IMR-90 (cell line): ENCODE results near the gene SPEF2. TPM values are rescaled to one million over a fixed set of nuclear protein-coding genes. Genes with fewer than 3 reads are reported as not detected.

Experiments
- ATAC-seq: fragments of 200-7000 bp; cut with Tn5 transposase; 2 replicates; pipeline ENCODE4 v1.9.1; 2020; ENCODE audit warnings: low read depth, mild to moderate bottlenecking, moderate library complexity
- BruUV-seq: library from RNA; stranded (reverse); fragments of 400-500 nt; replicated peaks from 2 replicates; lab custom pipeline; 2021; lab: Mats Ljungman, UMichigan
- CTCF ChIA-PET: fragments of 300-600 bp; formaldehyde crosslinking; extraction: SDS; loops from one replicate; lab custom pipeline; 2021; ENCODE audit warnings: antibody characterized with exemption; lab: Yijun Ruan, JAX
- POLR2A ChIA-PET: fragments of 300-600 bp; sonication (Branson Sonifier 250); formaldehyde crosslinking; loops from one replicate; lab custom pipeline; 2022; ENCODE audit warnings: antibody characterized with exemption; ENCODE audit not compliant: unreplicated experiment; lab: Charles Lee
- DNase-seq: peaks from one replicate; pipeline ENCODE4 v3.0.0; 2013
- H2AFZ ChIP-seq: replicated peaks from 2 replicates; pipeline ENCODE3; 2013; ENCODE audit warnings: low read length, mild to moderate bottlenecking; ENCODE audit not compliant: poor library complexity
- H2AK5ac ChIP-seq: 2 replicates; pipeline ENCODE4 v1.6.1; 2013; ENCODE audit warnings: low read depth, low read length, inconsistent platforms
- H2AK9ac ChIP-seq: replicated peaks from 2 replicates; pipeline ENCODE3; 2013; ENCODE audit warnings: mild to moderate bottlenecking, low read depth, low read length, moderate library complexity; ENCODE audit not compliant: poor library complexity
- H2BK120ac ChIP-seq: 2 replicates; pipeline ENCODE4 v1.6.1; 2013; ENCODE audit warnings: low read depth, low read length, inconsistent platforms
- H2BK15ac ChIP-seq: 3 replicates; pipeline ENCODE4 v1.6.1; 2013; ENCODE audit warnings: low read depth, low read length, inconsistent platforms
- H2BK20ac ChIP-seq: 2 replicates; pipeline ENCODE4 v1.6.1; 2013; ENCODE audit warnings: low read depth, mild to moderate bottlenecking, inconsistent platforms, low read length, moderate library complexity
- H2BK5ac ChIP-seq: 2 replicates; pipeline ENCODE4 v1.6.1; 2013; ENCODE audit warnings: mild to moderate bottlenecking, low read depth, low read length, inconsistent platforms; ENCODE audit not compliant: poor library complexity, severe bottlenecking
- H3K14ac ChIP-seq: replicated peaks from 2 replicates; pipeline ENCODE4 v1.6.1; 2013; ENCODE audit warnings: low read depth, low read length, inconsistent platforms
- H3K18ac ChIP-seq: 2 replicates; pipeline ENCODE4 v1.6.1; 2013; ENCODE audit warnings: low read depth, low read length, control low read depth
- H3K23ac ChIP-seq: 2 replicates; pipeline ENCODE4 v1.6.1; 2013; ENCODE audit warnings: low read depth, low read length, inconsistent platforms
- H3K27ac ChIP-seq: 2 replicates; pipeline ENCODE4 v1.5.1; 2013; ENCODE audit warnings: mild to moderate bottlenecking, control low read depth, low read length; ENCODE audit not compliant: insufficient read depth
- H3K27me3 ChIP-seq: 2 replicates; pipeline ENCODE4 v1.6.1; 2013; ENCODE audit warnings: low read length; ENCODE audit not compliant: control insufficient read depth, insufficient read depth
- H3K36me3 ChIP-seq: 2 replicates; pipeline ENCODE4 v1.6.1; 2013; ENCODE audit warnings: low read length, mixed read lengths; ENCODE audit not compliant: control insufficient read depth, insufficient read depth
- H3K4ac ChIP-seq: 2 replicates; pipeline ENCODE4 v1.6.1; 2013; ENCODE audit warnings: low read depth, low read length, inconsistent platforms
- H3K4me1 ChIP-seq: 2 replicates; pipeline ENCODE4 v1.6.1; 2013; ENCODE audit warnings: low read length, mixed read lengths; ENCODE audit not compliant: control insufficient read depth, insufficient read depth
- H3K4me2 ChIP-seq: 2 replicates; pipeline ENCODE4 v1.6.1; 2013; ENCODE audit warnings: low read depth, mild to moderate bottlenecking, control low read depth, low read length, moderate library complexity
- H3K4me3 ChIP-seq: 2 replicates; pipeline ENCODE4 v1.5.1; 2013; ENCODE audit warnings: low read depth, mild to moderate bottlenecking, control low read depth, low read length, moderate library complexity; ENCODE audit not compliant: insufficient read depth
- H3K56ac ChIP-seq: 2 replicates; pipeline ENCODE4 v1.6.1; 2013; ENCODE audit warnings: low read length, inconsistent platforms; ENCODE audit not compliant: insufficient read depth; ENCODE audit errors: extremely low read depth
- H3K79me1 ChIP-seq, 2 experiments: 2 replicates each; pipeline ENCODE4 v1.6.1; 2013; ENCODE audit warnings: low read length in 2 of 2, inconsistent platforms in 1 of 2, low read depth in 1 of 2
- H3K9ac ChIP-seq: 2 replicates; pipeline ENCODE4 v1.6.1; 2013; ENCODE audit warnings: low read depth, low read length, control low read depth
- H3K9me1 ChIP-seq: 2 replicates; pipeline ENCODE4 v1.6.1; 2013; ENCODE audit warnings: low read length, inconsistent platforms; ENCODE audit not compliant: insufficient read depth
- H3K9me3 ChIP-seq: 2 replicates; pipeline ENCODE4 v1.6.1; 2013; ENCODE audit warnings: low read length; ENCODE audit not compliant: control insufficient read depth, insufficient read depth
- H4K20me1 ChIP-seq: 2 replicates; pipeline ENCODE4 v1.6.1; 2013; ENCODE audit warnings: low read length, inconsistent platforms; ENCODE audit not compliant: insufficient read depth
- H4K5ac ChIP-seq: 2 replicates; pipeline ENCODE4 v1.6.1; 2013; ENCODE audit warnings: mild to moderate bottlenecking, low read depth, low read length, control low read depth
- H4K8ac ChIP-seq, 2 experiments: 2 replicates each; pipeline ENCODE4 v1.6.1; 2013; ENCODE audit warnings: low read depth in 2 of 2, low read length in 2 of 2, control low read depth in 1 of 2, inconsistent platforms in 1 of 2
- H4K91ac ChIP-seq: 2 replicates; pipeline ENCODE4 v1.6.1; 2013; ENCODE audit warnings: low read depth, low read length, inconsistent platforms; ENCODE audit not compliant: insufficient read depth
- BHLHE40 ChIP-seq: fragments of 150-350 bp; IDR thresholded peaks from 2 replicates; pipeline ENCODE4 v1.6.1; 2016; ENCODE audit warnings: mild to moderate bottlenecking, low read depth, low read length
- CHD1 ChIP-seq: IDR thresholded peaks from 2 replicates; pipeline ENCODE4 v1.6.1; 2012; ENCODE audit warnings: low read depth, low read length, improper control_type of control experiment
- ELK1 ChIP-seq: fragments of 150-350 bp; IDR thresholded peaks from 2 replicates; pipeline ENCODE4 v1.6.1; 2016; ENCODE audit warnings: low read depth, mild to moderate bottlenecking, low read length, moderate library complexity, borderline replicate concordance
- FOS ChIP-seq: fragments of 150-350 bp; IDR thresholded peaks from 2 replicates; pipeline ENCODE4 v1.6.1; 2016; ENCODE audit warnings: low read depth, low read length
- MAFK ChIP-seq: IDR thresholded peaks from 2 replicates; pipeline ENCODE4 v1.6.1; 2012; ENCODE audit warnings: low read depth, low read length, improper control_type of control experiment
- MAZ ChIP-seq: IDR thresholded peaks from 2 replicates; pipeline ENCODE4 v1.6.1; 2012; ENCODE audit warnings: low read depth, mild to moderate bottlenecking, low read length, improper control_type of control experiment, moderate library complexity, borderline replicate concordance
- MXI1 ChIP-seq: IDR thresholded peaks from 2 replicates; pipeline ENCODE4 v1.6.1; 2012; ENCODE audit warnings: low read depth, mild to moderate bottlenecking, low read length, moderate library complexity, borderline replicate concordance
- NFE2L2 ChIP-seq: fragments of 150-350 bp; IDR thresholded peaks from 2 replicates; pipeline ENCODE4 v1.6.1; 2016; ENCODE audit warnings: low read depth, mild to moderate bottlenecking, low read length
- POLR2A ChIP-seq: IDR thresholded peaks from 2 replicates; pipeline ENCODE4 v1.6.1; 2012; ENCODE audit warnings: mild to moderate bottlenecking, low read depth, low read length
- RCOR1 ChIP-seq: IDR thresholded peaks from 2 replicates; pipeline ENCODE4 v1.6.1; 2012; ENCODE audit warnings: mild to moderate bottlenecking, low read length, improper control_type of control experiment; ENCODE audit not compliant: insufficient replicate concordance
- RFX5 ChIP-seq: IDR thresholded peaks from 2 replicates; pipeline ENCODE4 v1.8.0; 2012; ENCODE audit warnings: low read depth, mild to moderate bottlenecking, low read length, moderate library complexity
- SMC3 ChIP-seq: fragments of 150-350 bp; IDR thresholded peaks from 2 replicates; pipeline ENCODE4 v1.6.1; 2016; ENCODE audit warnings: low read depth, mild to moderate bottlenecking, antibody characterized with exemption, low read length, moderate library complexity
- WGBS, 2 experiments: methylation state at CpG; one replicate each; pipeline versions ENCODE4 v1.1.5 to v1.1.7; 2013; ENCODE audit warnings: missing lambda C conversion rate in 2 of 2; ENCODE audit not compliant: insufficient read length in 1 of 2; ENCODE audit errors: extremely low coverage in 2 of 2; 5-methylcytosine and 5-hydroxymethylcytosine counted together
- dilution Hi-C: fragments of 300-500 bp; cut with HindIII; formaldehyde crosslinking; loops from one replicate; pipeline ENCODE4 v1.14.3; 2018; ENCODE audit warnings: low sequenced_read_pairs; ENCODE audit not compliant: unreplicated experiment
- in situ Hi-C: fragments of 300-500 bp; cut with MboI; formaldehyde crosslinking; loops from 3 replicates; pipeline ENCODE4 v1.14.3; 2019; ENCODE audit warnings: low sequenced_read_pairs, inconsistent platforms, mixed read lengths
- intact Hi-C: fragments of 100-400 bp; cut with micrococcal nuclease; formaldehyde crosslinking; loops from 2 replicates; pipeline ENCODE4 v1.10.0; 2022
- polyA plus RNA-seq, 3 experiments: library from polyadenylated mRNA; depleted of rRNA; stranded (reverse); fragments of >200 nt; gene quantifications; 2 replicates each; pipeline ENCODE4 v1.2.3, GENCODE V29; 2012; ENCODE audit warnings: low replicate concordance in 1 of 3
- total RNA-seq: library from RNA; depleted of rRNA; stranded (reverse); fragments of >200 nt; gene quantifications from 2 replicates; pipeline ENCODE4 v1.2.3, GENCODE V29; 2012
- TF ChIP-seq, protein P1 (sequence below): conservative IDR thresholded peaks from 2 replicates; pipeline ENCODE4 v1.5.1; 2012; ENCODE audit warnings: mild to moderate bottlenecking, low read depth, low read length, improper control_type of control experiment
- TF ChIP-seq, protein P2 (sequence below): fragments of 150-350 bp; IDR thresholded peaks from 2 replicates; pipeline ENCODE4 v1.6.1; 2017; ENCODE audit warnings: mild to moderate bottlenecking, antibody characterized with exemption, low read length, low read depth

SPEF2 gene
- total and polyA plus RNA-seq, 2 of the 4 experiments (the other 2 are of a cell fraction): 1.7 to 2.3 TPM

GRCh38 chr5:35707659-35708058 is 90.0 kb downstream of the SPEF2 start:
- H3K9me3 ChIP-seq: no peaks in the 10 kb centered on the region
- no peaks in the 10 kb centered on the region for H3K36me3 ChIP-seq
- H2BK5ac ChIP-seq: no peak overlapping the region
- no peaks in the 10 kb centered on the region for H3K9me1 ChIP-seq
- no peak overlapping the region for H3K4ac ChIP-seq
- no peak overlapping the region for H2BK20ac ChIP-seq
- H4K20me1 ChIP-seq: no peaks in the 10 kb centered on the region
- intact Hi-C loops (no loop called here), dilution Hi-C loops (no loop called here), in situ Hi-C loops (no loop called here)
- no peak overlapping the region for H3K4me2 ChIP-seq
- no peak for ATAC-seq
- no peak overlapping the region for H3K56ac ChIP-seq
- POLR2A ChIA-PET: no interaction called here
- H3K79me1 ChIP-seq: no peaks in the 10 kb centered on the region
- H3K27ac ChIP-seq: no peak overlapping the region
- H3K9ac ChIP-seq: no peak overlapping the region
- TF ChIP-seq POLR2A (no peak), MXI1 (no peak), ELK1 (no peak), SMC3 (no peak), CHD1 (no peak), BHLHE40 (no peak), RFX5 (no peak), MAFK (no peak), MAZ (no peak), FOS (no peak), RCOR1 (no peak), NFE2L2 (no peak)
- TF ChIP-seq, protein P1, sequence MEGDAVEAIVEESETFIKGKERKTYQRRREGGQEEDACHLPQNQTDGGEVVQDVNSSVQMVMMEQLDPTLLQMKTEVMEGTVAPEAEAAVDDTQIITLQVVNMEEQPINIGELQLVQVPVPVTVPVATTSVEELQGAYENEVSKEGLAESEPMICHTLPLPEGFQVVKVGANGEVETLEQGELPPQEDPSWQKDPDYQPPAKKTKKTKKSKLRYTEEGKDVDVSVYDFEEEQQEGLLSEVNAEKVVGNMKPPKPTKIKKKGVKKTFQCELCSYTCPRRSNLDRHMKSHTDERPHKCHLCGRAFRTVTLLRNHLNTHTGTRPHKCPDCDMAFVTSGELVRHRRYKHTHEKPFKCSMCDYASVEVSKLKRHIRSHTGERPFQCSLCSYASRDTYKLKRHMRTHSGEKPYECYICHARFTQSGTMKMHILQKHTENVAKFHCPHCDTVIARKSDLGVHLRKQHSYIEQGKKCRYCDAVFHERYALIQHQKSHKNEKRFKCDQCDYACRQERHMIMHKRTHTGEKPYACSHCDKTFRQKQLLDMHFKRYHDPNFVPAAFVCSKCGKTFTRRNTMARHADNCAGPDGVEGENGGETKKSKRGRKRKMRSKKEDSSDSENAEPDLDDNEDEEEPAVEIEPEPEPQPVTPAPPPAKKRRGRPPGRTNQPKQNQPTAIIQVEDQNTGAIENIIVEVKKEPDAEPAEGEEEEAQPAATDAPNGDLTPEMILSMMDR: no peak
- TF ChIP-seq, protein P2, sequence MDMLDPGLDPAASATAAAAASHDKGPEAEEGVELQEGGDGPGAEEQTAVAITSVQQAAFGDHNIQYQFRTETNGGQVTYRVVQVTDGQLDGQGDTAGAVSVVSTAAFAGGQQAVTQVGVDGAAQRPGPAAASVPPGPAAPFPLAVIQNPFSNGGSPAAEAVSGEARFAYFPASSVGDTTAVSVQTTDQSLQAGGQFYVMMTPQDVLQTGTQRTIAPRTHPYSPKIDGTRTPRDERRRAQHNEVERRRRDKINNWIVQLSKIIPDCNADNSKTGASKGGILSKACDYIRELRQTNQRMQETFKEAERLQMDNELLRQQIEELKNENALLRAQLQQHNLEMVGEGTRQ: no peak
- no peak overlapping the region for H2AK5ac ChIP-seq
- H3K27me3 ChIP-seq: no peaks in the 10 kb centered on the region
- H3K23ac ChIP-seq: no peak overlapping the region
- no peaks in the 10 kb centered on the region for H3K4me1 ChIP-seq
- H4K8ac ChIP-seq: no peak overlapping the region
- H4K5ac ChIP-seq: no peak overlapping the region
- H3K14ac ChIP-seq: no peak overlapping the region
- H3K4me3 ChIP-seq: no peak overlapping the region
- no peak overlapping the region for H2AK9ac ChIP-seq
- H3K18ac ChIP-seq: no peak overlapping the region
- WGBS, 2 experiments: no CpG with 5 or more reads among the region's 1 CpG
- H2BK15ac ChIP-seq: no peak overlapping the region
- CTCF ChIA-PET: interaction anchor here (1.1 kb wide), 1 partner anchor 18 kb away, joined by 3 read pairs; no protein-coding TSS in a partner anchor
- DNase-seq: no peak
- BruUV-seq: no TSS peak
- H4K91ac ChIP-seq: no peak overlapping the region
- H2BK120ac ChIP-seq: no peak overlapping the region
- no peak overlapping the region for H2AFZ ChIP-seq
